Peyer's patch (tissue), 4 donors: Measurements from ENCODE around the gene VIPR1.

Experiments
- CTCF ChIP-seq, 6 experiments: fragments of 450-650 bp in 4 of 6; fragments of 200-600 bp in 2 of 6; sonication (generic) in 1 of 6; IDR thresholded peaks; one replicate each; pipeline ENCODE4 v1.5.1; 2017 to 2019; ENCODE audit warnings: antibody characterized with exemption in 6 of 6, mild to moderate bottlenecking in 3 of 6, moderate library complexity in 1 of 6
- POLR2A ChIP-seq, 2 donors: fragments of 450-650 bp; IDR thresholded peaks; one replicate each; pipeline ENCODE4 v1.5.1; 2017; ENCODE audit warnings: antibody characterized with exemption in 2 of 2, mild to moderate bottlenecking in 2 of 2, moderate library complexity in 2 of 2

- no peak for TF ChIP-seq CTCF (IDR thresholded peaks at IDR 0.05)
- TF ChIP-seq POLR2A (IDR thresholded peaks at IDR 0.05), result no peak
These were observed 9.3 kb downstream of the VIPR1 start for GRCh38 chr3:42511736-42512135.
